Measurements from ENCODE around the gene RMP24.
"Not testable (repeated sequence)": the region's sequence is repeated elsewhere in the genome, so short reads cannot be mapped to it uniquely, and the experiment has no call there.

The RMP24 gene

DNA sequence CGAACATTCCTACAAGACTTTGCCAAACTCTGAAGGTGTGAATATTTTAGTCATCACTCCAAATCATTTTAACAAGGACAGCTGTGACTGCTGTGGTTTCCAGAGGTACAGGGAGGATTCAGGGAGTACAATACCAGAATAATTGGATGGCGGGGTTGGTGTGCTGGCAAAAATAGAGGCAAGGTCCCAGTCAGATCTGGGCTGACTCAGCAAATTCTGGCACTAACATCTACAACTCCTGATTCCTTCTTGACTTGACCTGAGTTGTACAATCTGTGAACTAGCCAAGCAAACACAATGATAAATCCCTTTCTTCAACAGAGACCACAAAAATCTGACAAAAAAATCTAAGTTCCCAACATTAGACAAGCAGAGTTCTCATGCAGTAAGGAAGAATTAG is 40.4 kb downstream of the RMP24 start:
- Mint-ChIP-seq H3K36me3 (peaks cover 5% of the 10 kb centered on the region), H3K27ac (no peak overlapping the region), H3K9me3 (no peaks in the 10 kb centered on the region), H3K27me3 (no peaks in the 10 kb centered on the region), H3K4me3 (no peak overlapping the region), H3K4me1 (peaks cover 0 to 8% (median 5%) of the 10 kb centered on the region in 4 donors)
- H3K36me3 ChIP-seq (ENCODE audit: control insufficient read depth, insufficient read depth, low read length) = no peaks in the 10 kb centered on the region
- no peak overlapping the region for H3K4me3 ChIP-seq (ENCODE audit: low read depth, low read length)
- DNase-seq (no peak), ATAC-seq (ENCODE audit: low read depth in 2 of 2) (no peak)
- no peak overlapping the region for H3K27ac ChIP-seq (ENCODE audit: insufficient read depth, low read length, poor library complexity, severe bottlenecking)
- no peaks in the 10 kb centered on the region for H3K9me3 ChIP-seq (ENCODE audit: control insufficient read depth in 2 of 2, low read length in 2 of 2)
- no peaks in the 10 kb centered on the region for H3K4me1 ChIP-seq (ENCODE audit: control insufficient read depth, insufficient read depth, low read length, poor library complexity, severe bottlenecking)
- H3K27me3 ChIP-seq (ENCODE audit: control insufficient read depth, insufficient read depth, low read length) = no peaks in the 10 kb centered on the region

GRCh38 chr18:36015629-36016028 is 43.1 kb downstream of the RMP24 start:
- ATAC-seq (ENCODE audit: low read depth in 2 of 2) = no peak
- H3K4me3 Mint-ChIP-seq = no peak overlapping the region
- Histone ChIP-seq H3K27ac (ENCODE audit: insufficient read depth, low read length, poor library complexity, severe bottlenecking) (no peak overlapping the region), H3K36me3 (ENCODE audit: control insufficient read depth, insufficient read depth, low read length) (no peaks in the 10 kb centered on the region), H3K27me3 (ENCODE audit: control insufficient read depth, insufficient read depth, low read length) (no peaks in the 10 kb centered on the region), H3K4me3 (ENCODE audit: low read depth, low read length) (no peak overlapping the region), H3K4me1 (ENCODE audit: control insufficient read depth, insufficient read depth, low read length, poor library complexity, severe bottlenecking) (no peaks in the 10 kb centered on the region), H3K9me3 (ENCODE audit: control insufficient read depth in 2 of 2, low read length in 2 of 2) (no peaks in the 10 kb centered on the region)
- no peak for DNase-seq
- H3K27ac Mint-ChIP-seq = no peak overlapping the region
- peaks cover 0 to 6% (median 5%) of the 10 kb centered on the region in 4 donors for H3K4me1 Mint-ChIP-seq
- H3K9me3 Mint-ChIP-seq = no peaks in the 10 kb centered on the region
- H3K36me3 Mint-ChIP-seq = peaks cover 5% of the 10 kb centered on the region
- no peaks in the 10 kb centered on the region for H3K27me3 Mint-ChIP-seq

DNA sequence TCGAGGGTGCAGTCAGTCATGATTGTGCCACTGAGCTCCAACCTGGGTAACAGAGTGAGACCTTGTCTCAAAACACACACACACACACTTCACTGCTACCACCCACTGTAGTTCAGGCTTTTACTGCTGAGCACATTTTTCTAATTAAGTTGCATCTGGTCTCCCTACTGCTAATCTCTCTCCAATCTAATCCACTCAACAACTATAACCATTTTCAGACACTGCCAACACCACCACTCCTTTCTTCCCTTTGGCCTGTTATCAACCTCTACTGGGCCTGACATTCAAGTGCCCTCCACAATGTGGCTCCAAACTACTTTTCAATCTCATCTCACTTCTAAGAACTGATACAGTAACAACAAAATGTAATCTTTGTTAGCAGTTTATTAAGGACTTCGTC is 44.8 kb downstream of the RMP24 start:
- Mint-ChIP-seq H3K27ac (no peak overlapping the region), H3K36me3 (peaks cover 5% of the 10 kb centered on the region), H3K4me1 (peaks cover 0 to 6% (median 5%) of the 10 kb centered on the region in 4 donors), H3K9me3 (no peaks in the 10 kb centered on the region), H3K27me3 (no peaks in the 10 kb centered on the region), H3K4me3 (no peak overlapping the region)
- Histone ChIP-seq H3K27ac (ENCODE audit: insufficient read depth, low read length, poor library complexity, severe bottlenecking) (no peak overlapping the region), H3K4me1 (ENCODE audit: control insufficient read depth, insufficient read depth, low read length, poor library complexity, severe bottlenecking) (no peaks in the 10 kb centered on the region), H3K4me3 (ENCODE audit: low read depth, low read length) (no peak overlapping the region), H3K36me3 (ENCODE audit: control insufficient read depth, insufficient read depth, low read length) (no peaks in the 10 kb centered on the region), H3K9me3 (ENCODE audit: control insufficient read depth in 2 of 2, low read length in 2 of 2) (no peaks in the 10 kb centered on the region), H3K27me3 (ENCODE audit: control insufficient read depth, insufficient read depth, low read length) (no peaks in the 10 kb centered on the region)
- ATAC-seq (ENCODE audit: low read depth in 2 of 2) (no peak), DNase-seq (no peak)

GRCh38 chr18:36020174-36020711 is 47.8 kb downstream of the RMP24 start:
- H3K27me3 ChIP-seq (ENCODE audit: control insufficient read depth, insufficient read depth, low read length) = no peaks in the 10 kb centered on the region
- Mint-ChIP-seq H3K4me1 (peaks cover 3 to 9% (median 6%) of the 10 kb centered on the region in 4 donors), H3K4me3 (no peak overlapping the region), H3K27me3 (no peaks in the 10 kb centered on the region), H3K36me3 (peaks cover 11% of the 10 kb centered on the region), H3K9me3 (no peaks in the 10 kb centered on the region), H3K27ac (no peak overlapping the region)
- ATAC-seq (ENCODE audit: low read depth in 2 of 2) (no peak), DNase-seq (no peak)
- H3K27ac ChIP-seq (ENCODE audit: insufficient read depth, low read length, poor library complexity, severe bottlenecking) = no peak overlapping the region
- H3K4me1 ChIP-seq (ENCODE audit: control insufficient read depth, insufficient read depth, low read length, poor library complexity, severe bottlenecking) = no peaks in the 10 kb centered on the region
- no peak overlapping the region for H3K4me3 ChIP-seq (ENCODE audit: low read depth, low read length)
- H3K36me3 ChIP-seq (ENCODE audit: control insufficient read depth, insufficient read depth, low read length) = peaks cover 4% of the 10 kb centered on the region
- H3K9me3 ChIP-seq (ENCODE audit: control insufficient read depth in 2 of 2, low read length in 2 of 2) = no peaks in the 10 kb centered on the region

DNA sequence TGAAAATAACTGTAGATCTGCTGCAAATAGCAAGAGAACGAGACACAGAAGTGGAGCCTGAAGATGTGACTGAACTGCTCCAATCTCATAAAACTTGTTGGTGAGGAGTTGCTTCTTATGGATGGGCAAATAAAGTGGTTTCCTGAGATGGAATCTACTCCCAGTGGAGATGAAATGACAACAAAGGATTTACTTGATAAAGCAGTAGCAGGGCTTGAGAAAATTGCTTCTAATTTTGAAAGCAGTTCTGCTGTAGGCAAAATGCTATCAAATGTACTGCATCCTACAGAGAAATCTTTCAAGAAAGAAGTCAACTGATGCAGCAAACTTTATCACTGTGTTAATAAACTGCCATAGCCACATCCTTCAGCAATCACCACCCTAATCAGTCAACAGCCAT is 50.9 kb downstream of the RMP24 start:
- no peak for ATAC-seq (ENCODE audit: low read depth in 2 of 2)
- H3K4me3 Mint-ChIP-seq = no peak overlapping the region
- no peak for DNase-seq
- Histone ChIP-seq H3K27ac (ENCODE audit: insufficient read depth, low read length, poor library complexity, severe bottlenecking) (no peak overlapping the region), H3K9me3 (ENCODE audit: control insufficient read depth in 2 of 2, low read length in 2 of 2) (no peaks in the 10 kb centered on the region), H3K4me1 (ENCODE audit: control insufficient read depth, insufficient read depth, low read length, poor library complexity, severe bottlenecking) (no peaks in the 10 kb centered on the region), H3K27me3 (ENCODE audit: control insufficient read depth, insufficient read depth, low read length) (no peaks in the 10 kb centered on the region), H3K4me3 (ENCODE audit: low read depth, low read length) (no peak overlapping the region), H3K36me3 (ENCODE audit: control insufficient read depth, insufficient read depth, low read length) (peaks cover 25% of the 10 kb centered on the region)
- no peaks in the 10 kb centered on the region for H3K27me3 Mint-ChIP-seq
- peaks cover 26% of the 10 kb centered on the region for H3K36me3 Mint-ChIP-seq
- peaks cover 0 to 8% (median 7%) of the 10 kb centered on the region in 4 donors for H3K4me1 Mint-ChIP-seq
- H3K27ac Mint-ChIP-seq = peak overlapping the region in 1 of 3 donors; percentile 49
- no peaks in the 10 kb centered on the region for H3K9me3 Mint-ChIP-seq

DNA sequence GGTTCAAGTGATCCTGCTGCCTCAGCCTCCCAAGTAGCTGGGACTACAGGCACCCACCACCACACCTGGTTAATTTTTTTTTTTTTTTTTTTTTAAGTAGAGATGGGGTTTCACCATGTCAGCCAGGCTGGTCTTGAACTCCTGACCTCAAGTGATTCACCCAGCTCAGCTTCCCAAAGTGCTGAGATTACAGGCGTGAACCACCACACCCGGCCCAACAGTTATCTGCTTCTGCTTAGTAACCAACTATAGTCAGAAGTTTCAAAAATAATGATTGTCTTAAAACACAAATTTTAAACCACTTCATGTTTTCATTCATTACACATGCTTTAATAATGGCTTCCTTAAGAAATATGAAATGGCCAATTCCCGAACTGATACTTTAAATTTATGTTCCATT is 51.8 kb downstream of the RMP24 start:
- H3K27me3 ChIP-seq (ENCODE audit: control insufficient read depth, insufficient read depth, low read length); H3K9me3 Mint-ChIP-seq; H3K9me3 ChIP-seq (ENCODE audit: control insufficient read depth in 2 of 2, low read length in 2 of 2); ATAC-seq (ENCODE audit: low read depth in 2 of 2); H3K4me3 Mint-ChIP-seq; H3K27ac ChIP-seq (ENCODE audit: insufficient read depth, low read length, poor library complexity, severe bottlenecking); H3K4me1 ChIP-seq (ENCODE audit: control insufficient read depth, insufficient read depth, low read length, poor library complexity, severe bottlenecking); H3K27me3 Mint-ChIP-seq; DNase-seq; H3K4me3 ChIP-seq (ENCODE audit: low read depth, low read length); H3K27ac Mint-ChIP-seq: not testable (repeated sequence)
- H3K36me3 ChIP-seq (ENCODE audit: control insufficient read depth, insufficient read depth, low read length) = peaks cover 29% of the 10 kb centered on the region
- Mint-ChIP-seq H3K36me3 (peaks cover 30% of the 10 kb centered on the region), H3K4me1 (peaks cover 0 to 11% (median 7%) of the 10 kb centered on the region in 4 donors)

DNA sequence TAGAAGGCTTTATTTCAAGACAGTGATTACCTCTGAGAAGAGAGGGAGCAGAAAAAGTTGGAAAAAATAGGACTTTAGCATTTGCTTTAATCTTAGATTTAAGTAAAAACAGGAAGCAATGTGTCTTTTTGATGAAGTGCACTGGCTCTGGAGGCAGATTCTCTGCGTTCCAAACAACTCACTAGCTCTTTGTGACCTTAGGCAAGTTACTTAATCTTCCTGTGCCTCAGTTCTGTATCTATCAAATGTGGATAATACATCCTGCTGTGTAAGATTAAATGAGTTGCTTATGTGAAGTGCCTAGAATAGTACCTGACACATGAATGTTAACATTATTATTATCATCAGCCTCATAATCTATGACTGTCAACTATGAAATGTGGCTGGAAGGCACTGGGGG is 52.5 kb downstream of the RMP24 start:
- no peak overlapping the region for H3K4me3 Mint-ChIP-seq
- H3K27ac Mint-ChIP-seq = peak overlapping the region in 2 of 3 donors; percentile 8 to 48
- ATAC-seq (ENCODE audit: low read depth in 2 of 2) (no peak), DNase-seq (no peak)
- Histone ChIP-seq H3K4me3 (ENCODE audit: low read depth, low read length) (no peak overlapping the region), H3K4me1 (ENCODE audit: control insufficient read depth, insufficient read depth, low read length, poor library complexity, severe bottlenecking) (peaks cover 4% of the 10 kb centered on the region), H3K9me3 (ENCODE audit: control insufficient read depth in 2 of 2, low read length in 2 of 2) (no peaks in the 10 kb centered on the region), H3K36me3 (ENCODE audit: control insufficient read depth, insufficient read depth, low read length) (peaks cover 32% of the 10 kb centered on the region), H3K27ac (ENCODE audit: insufficient read depth, low read length, poor library complexity, severe bottlenecking) (no peak overlapping the region), H3K27me3 (ENCODE audit: control insufficient read depth, insufficient read depth, low read length) (no peaks in the 10 kb centered on the region)
- H3K36me3 Mint-ChIP-seq = peaks cover 30% of the 10 kb centered on the region
- no peaks in the 10 kb centered on the region for H3K9me3 Mint-ChIP-seq
- H3K27me3 Mint-ChIP-seq = no peaks in the 10 kb centered on the region
- peaks cover 0 to 11% (median 7%) of the 10 kb centered on the region in 4 donors for H3K4me1 Mint-ChIP-seq

DNA sequence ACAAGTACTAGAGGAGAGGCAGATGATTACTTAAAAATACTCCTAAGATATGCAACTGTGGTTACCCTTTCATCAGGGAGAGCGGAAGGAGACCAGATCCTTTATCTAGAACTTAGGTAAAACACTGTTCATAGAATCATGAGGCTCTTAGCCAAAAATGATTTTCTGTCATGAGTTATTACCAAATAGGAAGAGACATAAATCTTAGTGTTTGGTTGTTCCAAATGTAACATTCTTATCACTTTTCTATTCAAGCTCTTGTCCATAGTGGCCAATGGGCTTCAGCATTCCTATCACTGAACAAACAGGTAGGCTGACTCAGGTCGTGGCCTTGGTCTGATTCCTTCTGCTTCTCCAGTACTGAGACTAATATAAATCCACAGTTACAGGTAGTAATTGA is 56.4 kb downstream of the RMP24 start:
- H3K27ac Mint-ChIP-seq = no peak overlapping the region
- no peak overlapping the region for H3K27ac ChIP-seq (ENCODE audit: insufficient read depth, low read length, poor library complexity, severe bottlenecking)
- DNase-seq = no peak
- no peak overlapping the region for H3K4me3 ChIP-seq (ENCODE audit: low read depth, low read length)
- peaks cover 41% of the 10 kb centered on the region for H3K36me3 ChIP-seq (ENCODE audit: control insufficient read depth, insufficient read depth, low read length)
- H3K9me3 ChIP-seq (ENCODE audit: control insufficient read depth in 2 of 2, low read length in 2 of 2) = no peaks in the 10 kb centered on the region
- H3K4me1 Mint-ChIP-seq = peaks cover 25 to 26% (median 26%) of the 10 kb centered on the region in 4 donors
- no peaks in the 10 kb centered on the region for H3K27me3 Mint-ChIP-seq
- no peak overlapping the region for H3K4me3 Mint-ChIP-seq
- no peaks in the 10 kb centered on the region for H3K27me3 ChIP-seq (ENCODE audit: control insufficient read depth, insufficient read depth, low read length)
- H3K4me1 ChIP-seq (ENCODE audit: control insufficient read depth, insufficient read depth, low read length, poor library complexity, severe bottlenecking) = peaks cover 4% of the 10 kb centered on the region
- H3K36me3 Mint-ChIP-seq = peaks cover 28% of the 10 kb centered on the region
- no peaks in the 10 kb centered on the region for H3K9me3 Mint-ChIP-seq
- ATAC-seq (ENCODE audit: low read depth in 2 of 2) = no peak

Data from CD4-positive, CD25-positive, alpha-beta regulatory T cell (primary cell).